Suppressor macrophage treated with lipopolysaccharide for 4 hours (primary cell): ENCODE measurements around the gene PITPNB.

Experiments used
- DNase-seq: peaks from one replicate; pipeline ENCODE4 v3.0.0-alpha.2; 2020

The PITPNB gene

GRCh38 chr22:27827604-27828587 lies 91.2 kb downstream of the PITPNB start:
- no peak for DNase-seq

DNA sequence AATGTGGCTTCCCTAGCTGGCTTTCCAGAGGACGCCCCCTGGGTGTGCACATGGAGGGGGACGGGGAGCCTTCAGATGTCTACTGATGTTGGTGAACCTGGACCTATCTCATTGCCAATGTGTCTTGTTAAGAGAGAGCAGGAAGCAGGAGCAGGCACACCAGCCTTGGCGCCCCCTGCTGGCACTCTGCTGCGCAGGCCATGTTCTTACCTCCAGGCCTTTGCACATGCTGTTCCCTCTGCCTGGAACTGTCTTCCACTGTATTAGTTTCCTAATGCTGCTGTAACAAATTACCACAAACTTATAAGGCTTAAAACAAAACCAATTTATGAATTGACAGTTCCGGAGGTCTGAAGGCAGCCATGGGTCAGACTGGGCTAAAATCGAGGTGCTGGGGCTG lies 93.9 kb downstream of the PITPNB start:
- peak; percentile 16 for DNase-seq

DNA sequence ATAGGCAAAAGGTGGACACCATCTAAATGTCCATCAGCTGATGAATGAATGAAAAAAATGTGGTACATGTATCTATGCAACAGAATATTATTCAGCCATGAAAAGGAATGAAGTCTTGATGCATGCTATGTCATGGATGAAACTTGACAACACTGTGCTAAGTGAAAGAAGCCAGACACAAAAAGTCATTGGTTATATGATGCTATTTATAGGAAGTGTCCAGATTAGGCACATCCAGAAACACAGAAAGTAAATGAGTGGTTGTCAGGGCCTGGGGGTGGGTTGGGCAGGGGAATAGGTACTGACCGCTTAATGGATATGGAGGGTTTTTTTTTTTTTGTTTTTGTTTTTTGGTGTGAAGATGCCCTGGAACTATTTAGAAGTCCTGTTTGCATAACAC lies 95.8 kb downstream of the PITPNB start:
- no peak for DNase-seq

GRCh38 chr22:27820896-27821866 lies 97.9 kb downstream of the PITPNB start:
- DNase-seq = no peak

GRCh38 chr22:27816552-27816951 lies 102.5 kb downstream of the PITPNB start:
- DNase-seq = no peak

- no peak for DNase-seq
Measured at GRCh38 chr22:27815826-27816530, 103.1 kb downstream of the PITPNB start.

DNA sequence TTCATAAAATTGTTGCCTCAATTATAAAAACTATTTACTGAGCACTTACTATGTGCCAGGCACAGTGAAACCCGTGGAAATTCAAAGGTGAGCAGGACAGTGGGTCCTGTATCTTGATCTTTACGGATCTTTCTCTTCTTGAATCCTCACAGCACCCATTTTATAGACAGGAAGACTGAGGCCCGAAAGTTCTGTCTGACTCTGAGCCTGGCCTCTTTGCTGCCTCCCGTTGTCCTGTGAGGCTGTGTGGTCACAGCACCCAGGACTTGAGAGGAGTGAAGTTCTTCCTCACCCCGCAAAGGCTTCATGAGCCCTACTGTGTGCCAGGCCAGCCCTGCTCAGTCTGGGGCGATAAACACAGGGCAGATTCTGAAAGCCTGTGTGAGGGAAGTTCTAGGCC lies 104.1 kb downstream of the PITPNB start:
- DNase-seq = no peak

- DNase-seq = no peak
Measured at GRCh38 chr22:27811778-27812177, 107.3 kb downstream of the PITPNB start.

GRCh38 chr22:27810609-27811151 lies 108.4 kb downstream of the PITPNB start:
- no peak for DNase-seq

- no peak for DNase-seq
Measured at GRCh38 chr22:27809700-27810608, 109.1 kb downstream of the PITPNB start.

- DNase-seq = no peak
Measured at GRCh38 chr22:27809226-27809603, 109.8 kb downstream of the PITPNB start.

DNA sequence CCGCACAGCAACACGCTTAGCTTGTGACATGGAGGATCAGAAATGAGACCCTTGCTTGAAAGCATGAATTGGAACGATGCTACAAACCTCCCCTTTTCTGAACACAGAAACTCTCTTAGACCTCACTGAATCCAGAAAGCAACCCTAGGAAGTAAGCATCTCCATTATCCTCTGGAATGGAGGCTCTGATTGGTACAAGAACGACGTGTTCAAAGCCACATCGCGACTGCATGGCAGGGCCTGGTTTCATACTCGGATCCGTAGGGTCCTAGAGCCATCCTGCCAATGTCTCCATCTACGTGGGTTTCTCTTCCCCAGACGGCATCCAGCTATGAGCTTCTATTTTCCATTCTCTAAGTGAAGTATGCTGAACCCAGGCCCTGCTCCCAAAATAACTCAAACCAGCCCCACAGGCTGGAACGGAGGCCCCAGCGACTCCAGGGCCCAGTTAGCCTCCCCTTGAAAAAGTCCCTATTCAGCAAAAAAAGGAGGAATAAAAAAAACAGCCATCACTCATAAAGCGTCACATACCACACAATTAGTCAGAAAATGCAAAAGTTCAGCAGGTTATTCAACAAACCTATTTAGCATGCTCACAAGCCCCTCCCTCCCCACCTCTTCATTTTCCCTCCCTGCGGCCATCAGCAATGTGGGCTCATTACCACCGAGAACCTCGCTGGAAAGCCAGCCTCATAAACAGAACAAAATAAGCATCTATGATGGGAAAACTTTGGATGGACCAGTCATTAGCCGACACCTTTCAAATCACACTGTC lies 110.4 kb downstream of the PITPNB start:
- DNase-seq = no peak

DNA sequence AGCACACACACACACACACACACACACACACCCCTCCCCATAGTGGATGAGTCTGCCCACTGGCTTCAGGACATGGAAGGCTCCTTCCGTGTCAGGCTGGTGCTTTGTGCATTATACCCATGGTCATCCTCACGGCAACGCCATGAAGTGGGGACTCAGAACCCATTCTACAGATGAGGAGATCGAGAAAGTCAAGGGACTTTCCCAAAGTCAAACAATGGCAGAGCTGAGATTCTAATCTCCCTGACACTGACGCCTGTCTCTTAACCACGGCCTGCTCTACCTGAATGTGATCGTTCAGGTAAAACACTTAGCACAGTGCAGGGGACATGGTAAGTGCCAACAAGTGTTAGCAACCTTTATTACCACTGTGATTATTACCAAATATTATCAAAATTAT lies 113.2 kb downstream of the PITPNB start:
- DNase-seq = no peak

DNA sequence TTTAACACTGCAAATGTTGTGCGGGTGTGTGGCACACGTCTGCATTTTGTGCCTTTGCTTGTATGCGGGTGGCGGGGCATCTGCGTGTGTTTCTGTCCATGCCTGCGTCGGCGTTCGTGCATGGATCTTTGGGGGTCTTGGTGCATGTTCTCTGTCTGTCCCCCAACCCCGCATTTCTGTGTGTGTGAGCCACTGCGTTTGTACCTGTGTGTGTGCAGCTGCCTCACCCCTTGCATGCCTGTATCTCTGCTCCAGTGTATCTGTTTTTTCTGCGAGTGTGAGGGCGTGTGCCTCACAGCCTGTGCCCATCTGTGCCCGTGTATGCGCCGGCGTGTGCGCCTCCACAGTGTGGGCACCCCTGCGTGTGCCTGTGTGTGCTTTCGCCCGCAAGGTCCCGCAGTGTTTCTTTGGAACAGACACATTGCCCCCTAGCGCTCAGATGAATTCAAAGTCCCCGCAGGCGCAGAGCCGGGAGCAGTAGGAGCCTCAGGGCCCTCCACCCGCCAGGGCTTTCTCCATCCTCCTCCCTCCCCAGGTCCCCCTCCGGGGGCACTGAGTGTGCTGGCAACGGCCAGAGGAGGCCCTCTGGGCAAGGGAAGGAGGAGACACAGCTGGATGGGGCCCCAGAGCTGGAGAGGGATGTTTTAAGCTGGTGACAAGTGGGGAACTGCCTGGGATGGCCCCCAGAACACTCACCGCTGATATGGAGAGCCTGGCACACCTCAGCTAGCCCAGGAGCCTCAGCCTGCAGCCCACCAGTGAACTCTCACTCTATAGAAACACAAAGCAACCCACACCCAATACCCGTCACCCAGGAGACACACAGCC lies 114.4 kb downstream of the PITPNB start:
- peak; percentile 80 for DNase-seq

- no peak for DNase-seq
Measured at GRCh38 chr22:27803841-27804415, 115.1 kb downstream of the PITPNB start.

- DNase-seq = no peak
Measured at GRCh38 chr22:27802346-27803073, 116.5 kb downstream of the PITPNB start.
